Measurements from ENCODE around the gene NCOR1. TPM values are rescaled to one million over a fixed set of nuclear protein-coding genes. Genes with fewer than 3 reads are reported as not detected.

NCOR1 gene
- total and polyA plus RNA-seq, 2 experiments from 2014 or later: 102 to 132 TPM

DNA sequence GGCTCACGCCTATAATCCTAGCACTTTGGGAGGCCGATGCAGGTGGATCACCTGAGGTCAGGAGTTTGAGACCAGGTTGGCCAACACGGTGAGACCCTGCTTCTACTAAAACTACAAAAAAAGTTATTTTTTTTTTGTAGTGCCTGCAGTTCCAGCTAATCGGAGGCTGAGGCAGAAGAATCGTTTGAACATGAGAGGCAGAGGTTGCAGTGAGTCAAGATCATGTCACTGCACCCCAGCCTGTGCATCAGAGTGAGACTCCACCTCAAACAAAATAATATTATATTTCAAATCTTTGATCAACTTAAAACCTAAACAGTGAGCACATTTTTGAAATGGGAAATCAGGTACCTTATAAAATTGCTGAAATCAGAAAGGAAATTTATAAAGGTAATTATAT lies 36.5 kb downstream of the NCOR1 start:
- H3K4me3 Mint-ChIP-seq: no peak overlapping the region
- DNase-seq (ENCODE audit: low spot score): no peak
- ATAC-seq: no peak
- Histone ChIP-seq H3F3A (replicated peaks; ENCODE audit: low read depth) (no peaks in the 10 kb centered on the region), H3K27me3 (ENCODE audit: insufficient read depth) (no peaks in the 10 kb centered on the region), H2AFZ (no peak overlapping the region), H3K79me2 (replicated peaks; ENCODE audit: insufficient read depth) (peaks cover 100% of the 10 kb centered on the region), H3K36me3 (ENCODE audit: insufficient read depth) (no peaks in the 10 kb centered on the region), H3K27ac (ENCODE audit: low read depth) (no peak overlapping the region), H3K9me2 (ENCODE audit: insufficient read depth) (no peaks in the 10 kb centered on the region), H3K4me3 (no peak overlapping the region), H3K4me1 (ENCODE audit: insufficient read depth) (no peaks in the 10 kb centered on the region), H3K4me2 (no peak overlapping the region), H4K20me1 (replicated peaks; ENCODE audit: insufficient read depth) (0 out of 2 replicates have a peak, but pooled peaks cover 22% of the 10 kb centered on the region)
- H3K9me3 Mint-ChIP-seq: no peaks in the 10 kb centered on the region
- H3K27me3 Mint-ChIP-seq (ENCODE audit: insufficient read depth, low read depth, poor library complexity): no peaks in the 10 kb centered on the region
- no peak overlapping the region for H3K27ac Mint-ChIP-seq
- peaks cover 24% of the 10 kb centered on the region; the same call in 2 of the 3 replicates for H3K36me3 Mint-ChIP-seq (ENCODE audit: low read depth)
- TF ChIP-seq EZH2phosphoT487 (IDR thresholded peaks at IDR 0.05; ENCODE audit: unreplicated experiment) (no peak), JUNB (IDR thresholded peaks at IDR 0.05; ENCODE audit: unreplicated experiment) (no peak), EZH2 (IDR thresholded peaks at IDR 0.05; ENCODE audit: low read depth, unreplicated experiment) (no peak), POLR2AphosphoS5 (IDR thresholded peaks at IDR 0.05; ENCODE audit: low read depth) (no peak)
- TF ChIP-seq, protein P1, sequence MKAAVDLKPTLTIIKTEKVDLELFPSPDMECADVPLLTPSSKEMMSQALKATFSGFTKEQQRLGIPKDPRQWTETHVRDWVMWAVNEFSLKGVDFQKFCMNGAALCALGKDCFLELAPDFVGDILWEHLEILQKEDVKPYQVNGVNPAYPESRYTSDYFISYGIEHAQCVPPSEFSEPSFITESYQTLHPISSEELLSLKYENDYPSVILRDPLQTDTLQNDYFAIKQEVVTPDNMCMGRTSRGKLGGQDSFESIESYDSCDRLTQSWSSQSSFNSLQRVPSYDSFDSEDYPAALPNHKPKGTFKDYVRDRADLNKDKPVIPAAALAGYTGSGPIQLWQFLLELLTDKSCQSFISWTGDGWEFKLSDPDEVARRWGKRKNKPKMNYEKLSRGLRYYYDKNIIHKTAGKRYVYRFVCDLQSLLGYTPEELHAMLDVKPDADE (IDR thresholded peaks at IDR 0.05): no peak
- TF ChIP-seq, protein P2, sequence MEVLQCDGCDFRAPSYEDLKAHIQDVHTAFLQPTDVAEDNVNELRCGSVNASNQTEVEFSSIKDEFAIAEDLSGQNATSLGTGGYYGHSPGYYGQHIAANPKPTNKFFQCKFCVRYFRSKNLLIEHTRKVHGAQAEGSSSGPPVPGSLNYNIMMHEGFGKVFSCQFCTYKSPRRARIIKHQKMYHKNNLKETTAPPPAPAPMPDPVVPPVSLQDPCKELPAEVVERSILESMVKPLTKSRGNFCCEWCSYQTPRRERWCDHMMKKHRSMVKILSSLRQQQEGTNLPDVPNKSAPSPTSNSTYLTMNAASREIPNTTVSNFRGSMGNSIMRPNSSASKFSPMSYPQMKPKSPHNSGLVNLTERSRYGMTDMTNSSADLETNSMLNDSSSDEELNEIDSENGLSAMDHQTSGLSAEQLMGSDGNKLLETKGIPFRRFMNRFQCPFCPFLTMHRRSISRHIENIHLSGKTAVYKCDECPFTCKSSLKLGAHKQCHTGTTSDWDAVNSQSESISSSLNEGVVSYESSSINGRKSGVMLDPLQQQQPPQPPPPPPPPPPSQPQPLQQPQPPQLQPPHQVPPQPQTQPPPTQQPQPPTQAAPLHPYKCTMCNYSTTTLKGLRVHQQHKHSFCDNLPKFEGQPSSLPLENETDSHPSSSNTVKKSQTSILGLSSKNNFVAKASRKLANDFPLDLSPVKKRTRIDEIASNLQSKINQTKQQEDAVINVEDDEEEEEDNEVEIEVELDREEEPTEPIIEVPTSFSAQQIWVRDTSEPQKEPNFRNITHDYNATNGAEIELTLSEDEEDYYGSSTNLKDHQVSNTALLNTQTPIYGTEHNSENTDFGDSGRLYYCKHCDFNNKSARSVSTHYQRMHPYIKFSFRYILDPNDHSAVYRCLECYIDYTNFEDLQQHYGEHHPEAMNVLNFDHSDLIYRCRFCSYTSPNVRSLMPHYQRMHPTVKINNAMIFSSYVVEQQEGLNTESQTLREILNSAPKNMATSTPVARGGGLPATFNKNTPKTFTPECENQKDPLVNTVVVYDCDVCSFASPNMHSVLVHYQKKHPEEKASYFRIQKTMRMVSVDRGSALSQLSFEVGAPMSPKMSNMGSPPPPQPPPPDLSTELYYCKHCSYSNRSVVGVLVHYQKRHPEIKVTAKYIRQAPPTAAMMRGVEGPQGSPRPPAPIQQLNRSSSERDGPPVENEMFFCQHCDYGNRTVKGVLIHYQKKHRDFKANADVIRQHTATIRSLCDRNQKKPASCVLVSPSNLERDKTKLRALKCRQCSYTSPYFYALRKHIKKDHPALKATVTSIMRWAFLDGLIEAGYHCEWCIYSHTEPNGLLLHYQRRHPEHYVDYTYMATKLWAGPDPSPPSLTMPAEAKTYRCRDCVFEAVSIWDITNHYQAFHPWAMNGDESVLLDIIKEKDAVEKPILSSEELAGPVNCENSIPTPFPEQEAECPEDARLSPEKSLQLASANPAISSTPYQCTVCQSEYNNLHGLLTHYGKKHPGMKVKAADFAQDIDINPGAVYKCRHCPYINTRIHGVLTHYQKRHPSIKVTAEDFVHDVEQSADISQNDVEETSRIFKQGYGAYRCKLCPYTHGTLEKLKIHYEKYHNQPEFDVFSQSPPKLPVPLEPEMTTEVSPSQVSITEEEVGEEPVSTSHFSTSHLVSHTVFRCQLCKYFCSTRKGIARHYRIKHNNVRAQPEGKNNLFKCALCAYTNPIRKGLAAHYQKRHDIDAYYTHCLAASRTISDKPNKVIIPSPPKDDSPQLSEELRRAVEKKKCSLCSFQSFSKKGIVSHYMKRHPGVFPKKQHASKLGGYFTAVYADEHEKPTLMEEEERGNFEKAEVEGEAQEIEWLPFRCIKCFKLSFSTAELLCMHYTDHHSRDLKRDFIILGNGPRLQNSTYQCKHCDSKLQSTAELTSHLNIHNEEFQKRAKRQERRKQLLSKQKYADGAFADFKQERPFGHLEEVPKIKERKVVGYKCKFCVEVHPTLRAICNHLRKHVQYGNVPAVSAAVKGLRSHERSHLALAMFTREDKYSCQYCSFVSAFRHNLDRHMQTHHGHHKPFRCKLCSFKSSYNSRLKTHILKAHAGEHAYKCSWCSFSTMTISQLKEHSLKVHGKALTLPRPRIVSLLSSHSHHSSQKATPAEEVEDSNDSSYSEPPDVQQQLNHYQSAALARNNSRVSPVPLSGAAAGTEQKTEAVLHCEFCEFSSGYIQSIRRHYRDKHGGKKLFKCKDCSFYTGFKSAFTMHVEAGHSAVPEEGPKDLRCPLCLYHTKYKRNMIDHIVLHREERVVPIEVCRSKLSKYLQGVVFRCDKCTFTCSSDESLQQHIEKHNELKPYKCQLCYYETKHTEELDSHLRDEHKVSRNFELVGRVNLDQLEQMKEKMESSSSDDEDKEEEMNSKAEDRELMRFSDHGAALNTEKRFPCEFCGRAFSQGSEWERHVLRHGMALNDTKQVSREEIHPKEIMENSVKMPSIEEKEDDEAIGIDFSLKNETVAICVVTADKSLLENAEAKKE (CRISPR knock-in tag; IDR thresholded peaks at IDR 0.05): no peak
- TF ChIP-seq, protein P3, sequence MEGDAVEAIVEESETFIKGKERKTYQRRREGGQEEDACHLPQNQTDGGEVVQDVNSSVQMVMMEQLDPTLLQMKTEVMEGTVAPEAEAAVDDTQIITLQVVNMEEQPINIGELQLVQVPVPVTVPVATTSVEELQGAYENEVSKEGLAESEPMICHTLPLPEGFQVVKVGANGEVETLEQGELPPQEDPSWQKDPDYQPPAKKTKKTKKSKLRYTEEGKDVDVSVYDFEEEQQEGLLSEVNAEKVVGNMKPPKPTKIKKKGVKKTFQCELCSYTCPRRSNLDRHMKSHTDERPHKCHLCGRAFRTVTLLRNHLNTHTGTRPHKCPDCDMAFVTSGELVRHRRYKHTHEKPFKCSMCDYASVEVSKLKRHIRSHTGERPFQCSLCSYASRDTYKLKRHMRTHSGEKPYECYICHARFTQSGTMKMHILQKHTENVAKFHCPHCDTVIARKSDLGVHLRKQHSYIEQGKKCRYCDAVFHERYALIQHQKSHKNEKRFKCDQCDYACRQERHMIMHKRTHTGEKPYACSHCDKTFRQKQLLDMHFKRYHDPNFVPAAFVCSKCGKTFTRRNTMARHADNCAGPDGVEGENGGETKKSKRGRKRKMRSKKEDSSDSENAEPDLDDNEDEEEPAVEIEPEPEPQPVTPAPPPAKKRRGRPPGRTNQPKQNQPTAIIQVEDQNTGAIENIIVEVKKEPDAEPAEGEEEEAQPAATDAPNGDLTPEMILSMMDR (conservative IDR thresholded peaks at IDR 0.05; ENCODE audit: low read depth in 2 of 2): no peak
- H3K4me1 Mint-ChIP-seq: peaks cover 5% of the 10 kb centered on the region; the same call in 1 of the 3 replicates

All from GM23338 (cell line).